HG03460 (cell line): ENCODE data around the gene REG3A.

Source experiments
- ATAC-seq: cut with Tn5 transposase; IDR thresholded peaks from one replicate; pipeline ENCODE4 v1.9.1; 2021; ENCODE audit not compliant: unreplicated experiment

Gene REG3A

DNA sequence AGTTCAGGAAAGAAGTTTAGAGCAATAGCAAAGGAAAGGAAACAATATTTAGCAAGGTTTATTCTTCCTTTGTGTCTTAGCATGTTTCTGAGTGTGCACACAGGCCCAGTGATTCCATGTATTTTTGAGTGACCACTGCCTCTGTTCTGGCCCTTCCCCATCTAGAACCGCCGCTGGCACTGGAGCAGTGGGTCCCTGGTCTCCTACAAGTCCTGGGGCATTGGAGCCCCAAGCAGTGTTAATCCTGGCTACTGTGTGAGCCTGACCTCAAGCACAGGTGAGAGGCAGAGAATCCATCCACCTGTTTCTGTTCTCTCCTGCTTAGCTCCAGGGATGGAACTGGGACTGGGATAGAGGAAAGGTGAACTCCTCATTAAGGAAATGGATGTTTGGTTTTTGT is 36.9 kb downstream of the REG3A start:
- ATAC-seq: no peak

DNA sequence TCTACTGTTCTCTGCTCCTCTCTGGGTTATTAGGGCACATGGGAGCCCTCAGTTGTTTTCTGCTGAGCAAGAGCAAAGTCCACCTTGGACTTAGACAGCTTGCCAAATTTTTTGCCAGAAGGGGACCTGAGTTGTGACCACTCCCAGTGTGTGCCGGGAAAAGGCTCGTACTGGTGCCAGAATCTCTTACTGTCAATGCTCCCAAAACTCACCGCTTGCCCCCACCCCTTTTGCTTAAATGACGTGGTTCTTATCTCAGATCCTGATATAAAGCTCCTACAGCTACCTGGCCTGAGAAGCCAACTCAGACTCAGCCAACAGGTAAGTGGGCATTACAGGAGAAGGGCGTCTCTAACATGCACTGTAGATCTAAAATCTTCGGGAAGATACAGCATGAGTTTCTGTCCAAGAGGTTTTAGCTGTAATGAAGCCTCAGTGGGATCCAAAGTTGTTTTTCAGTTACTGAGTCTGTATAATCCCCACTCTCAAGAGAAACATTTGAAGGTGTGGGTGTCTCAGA is 39.3 kb downstream of the REG3A start, which contains the start of gene REG1A:
REG1A (plus strand) TSS at position 295 of the 520 bp plus-strand sequence. CDS start 374 bp downstream, outside the sequence.
- no peak for ATAC-seq

GRCh38 chr2:79116997-79117928 is 42.3 kb downstream of the REG3A start:
- no peak for ATAC-seq

DNA sequence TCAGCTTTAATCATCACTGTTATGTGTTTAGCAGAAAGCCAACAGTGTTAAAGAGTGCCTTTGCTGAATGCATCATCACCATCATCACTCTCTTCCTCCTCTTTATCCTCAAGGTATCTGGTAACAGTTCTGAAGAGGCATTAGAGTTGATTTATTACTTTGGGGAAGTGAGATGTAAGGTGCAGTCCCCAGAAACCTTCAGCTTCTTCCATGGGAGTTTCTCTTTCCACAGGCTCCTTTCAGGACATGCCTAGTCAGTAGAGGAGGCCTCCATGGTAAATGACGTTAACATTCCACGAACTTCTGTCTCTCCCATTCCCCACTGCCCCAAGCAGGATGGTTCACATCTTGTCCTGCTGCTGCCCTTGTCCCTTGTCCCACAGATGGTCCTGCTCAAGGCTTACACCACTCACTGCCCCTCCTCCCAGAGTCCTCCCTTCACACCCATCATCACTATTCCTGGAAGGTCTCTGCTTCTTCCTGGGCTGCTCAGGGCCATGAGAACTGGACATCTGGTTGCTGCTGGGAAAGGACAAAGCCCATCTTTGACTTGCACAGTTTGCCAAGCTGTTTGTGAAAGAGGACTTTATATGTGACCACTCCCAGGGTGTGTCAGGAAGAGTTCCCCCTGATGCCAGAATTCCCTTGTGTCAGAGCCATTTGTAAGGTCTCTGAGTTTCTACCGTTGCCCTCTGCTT is 44.6 kb downstream of the REG3A start:
- no peak for ATAC-seq

DNA sequence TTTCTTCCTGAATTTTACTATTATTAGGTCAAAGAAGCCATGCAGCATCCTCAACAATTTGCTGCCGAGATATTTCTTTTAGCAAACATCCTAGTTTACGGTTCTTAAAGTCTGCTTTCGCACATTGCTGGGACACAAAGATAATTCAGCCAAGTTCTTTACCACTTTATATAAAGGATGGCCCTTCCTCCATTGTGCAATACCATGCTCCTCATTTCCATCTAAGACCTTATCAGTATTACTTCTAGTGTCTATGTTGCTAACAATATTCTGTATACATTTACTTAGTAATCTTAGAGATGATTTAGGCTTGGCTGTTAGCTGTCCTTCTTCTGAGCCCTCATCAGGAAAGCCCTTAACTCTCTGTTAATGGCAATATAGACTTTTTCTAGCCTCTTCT is 47.3 kb downstream of the REG3A start:
- no peak for ATAC-seq
